HepG2 (cell line): ENCODE results near the gene COA1. TPM values are rescaled to one million over a fixed set of nuclear protein-coding genes. Genes with fewer than 3 reads are reported as not detected.
A peak's percentile ranks its signal among the peaks of the same experiment; 100 is the strongest.

ENCODE experiments used
- ESRRA ChIP-seq: sonication (generic); formaldehyde crosslinking; IDR thresholded peaks from 2 replicates; pipeline ENCODE4 v1.5.1; 2020; ENCODE audit warnings: mild to moderate bottlenecking, low read depth, missing genetic modification reagents
- HHEX ChIP-seq: IDR thresholded peaks from 2 replicates; pipeline ENCODE4 v1.6.1; 2016; ENCODE audit warnings: control low read depth
- NR2C2 ChIP-seq: sonication (generic); formaldehyde crosslinking; IDR thresholded peaks from 2 replicates; pipeline ENCODE4 v1.4.0; 2020; ENCODE audit warnings: missing genetic modification reagents, mild to moderate bottlenecking, moderate library complexity, borderline replicate concordance
- PTBP1 ChIP-seq: fragments of 200-400 bp; formaldehyde crosslinking; IDR thresholded peaks from 2 replicates; pipeline ENCODE4 v1.6.1; 2018; ENCODE audit warnings: low read length, low read depth; ENCODE audit not compliant: poor library complexity, severe bottlenecking
- TEAD3 ChIP-seq: optimal IDR thresholded peaks from 2 replicates; pipeline ENCODE3; 2016; ENCODE audit warnings: borderline replicate concordance
- ZNF10 ChIP-seq: sonication (generic); formaldehyde crosslinking; IDR thresholded peaks from 2 replicates; pipeline ENCODE4 v1.4.0; 2020; ENCODE audit warnings: mild to moderate bottlenecking, low read depth, missing genetic modification reagents, borderline replicate concordance
- ZNF235 ChIP-seq: sonication (generic); formaldehyde crosslinking; IDR thresholded peaks from 2 replicates; pipeline ENCODE4 v1.8.1; 2023; ENCODE audit warnings: mild to moderate bottlenecking, missing genetic modification reagents, borderline replicate concordance
- ZNF30 ChIP-seq: sonication (generic); formaldehyde crosslinking; IDR thresholded peaks from 2 replicates; pipeline ENCODE4 v1.5.0; 2020; ENCODE audit warnings: mild to moderate bottlenecking, missing genetic modification reagents
- ZNF652 ChIP-seq: IDR thresholded peaks from 2 replicates; pipeline ENCODE4 v1.6.1; 2016; ENCODE audit warnings: low read depth, borderline replicate concordance
- polyA plus RNA-seq, 8 experiments: library from polyadenylated mRNA; depleted of rRNA in 3 of 8; stranded (reverse) in 7 of 8; unstranded in 1 of 8; fragments of >200 nt; fragmentation: Illumina TruSeq in 4 of 8; extraction: Trizol in 4 of 8; gene quantifications; 2 replicates each; pipeline versions ENCODE4 v1.2.1 to v1.2.3, GENCODE V29; 2011 to 2016; ENCODE audit warnings: low read depth in 4 of 8, missing spikeins in 1 of 8, mixed read lengths in 1 of 8; ENCODE audit not compliant: insufficient read depth in 1 of 8
- total RNA-seq, 5 experiments: library from RNA; depleted of rRNA; stranded (reverse); fragments of >200 nt; fragmentation: Illumina TruSeq; extraction: Trizol; gene quantifications; 2 replicates each; pipeline ENCODE4 v1.2.3, GENCODE V29; 2016; ENCODE audit warnings: low read depth in 1 of 5
- TF ChIP-seq, protein P1 (sequence below): sonication (generic); formaldehyde crosslinking; IDR thresholded peaks from 2 replicates; pipeline ENCODE4 v1.4.0; 2020; ENCODE audit warnings: missing genetic modification reagents
- TF ChIP-seq, protein P2 (sequence below): sonication (generic); formaldehyde crosslinking; conservative IDR thresholded peaks from 2 replicates; pipeline ENCODE4 v1.8.1; 2023; ENCODE audit warnings: missing genetic modification reagents
- TF ChIP-seq, protein P3 (sequence below): sonication (generic); formaldehyde crosslinking; IDR thresholded peaks from 2 replicates; pipeline ENCODE4 v1.4.0; 2020; ENCODE audit warnings: missing genetic modification reagents
- TF ChIP-seq, protein P4 (sequence below): IDR thresholded peaks from 2 replicates; pipeline ENCODE4 v1.6.1; 2012; ENCODE audit warnings: inconsistent platforms
- TF ChIP-seq, protein P5 (sequence below): sonication (generic); formaldehyde crosslinking; IDR thresholded peaks from 2 replicates; pipeline ENCODE4 v1.5.0; 2020; ENCODE audit warnings: mild to moderate bottlenecking, missing genetic modification reagents
- TF ChIP-seq, protein P6 (sequence below): sonication (generic); formaldehyde crosslinking; IDR thresholded peaks from 2 replicates; pipeline ENCODE4 v1.5.1; 2020; ENCODE audit warnings: mild to moderate bottlenecking, missing genetic modification reagents, borderline replicate concordance
- TF ChIP-seq, protein P7 (sequence below): sonication (generic); formaldehyde crosslinking; IDR thresholded peaks from 2 replicates; pipeline ENCODE4 v1.5.0; 2020; ENCODE audit warnings: mild to moderate bottlenecking, missing genetic modification reagents, borderline replicate concordance

COA1 gene
- total and polyA plus RNA-seq, 2 of the 13 experiments (the other 11 are each of a cell fraction or from before 2014, with no cell fraction given): 33.2 to 65.7 TPM

DNA sequence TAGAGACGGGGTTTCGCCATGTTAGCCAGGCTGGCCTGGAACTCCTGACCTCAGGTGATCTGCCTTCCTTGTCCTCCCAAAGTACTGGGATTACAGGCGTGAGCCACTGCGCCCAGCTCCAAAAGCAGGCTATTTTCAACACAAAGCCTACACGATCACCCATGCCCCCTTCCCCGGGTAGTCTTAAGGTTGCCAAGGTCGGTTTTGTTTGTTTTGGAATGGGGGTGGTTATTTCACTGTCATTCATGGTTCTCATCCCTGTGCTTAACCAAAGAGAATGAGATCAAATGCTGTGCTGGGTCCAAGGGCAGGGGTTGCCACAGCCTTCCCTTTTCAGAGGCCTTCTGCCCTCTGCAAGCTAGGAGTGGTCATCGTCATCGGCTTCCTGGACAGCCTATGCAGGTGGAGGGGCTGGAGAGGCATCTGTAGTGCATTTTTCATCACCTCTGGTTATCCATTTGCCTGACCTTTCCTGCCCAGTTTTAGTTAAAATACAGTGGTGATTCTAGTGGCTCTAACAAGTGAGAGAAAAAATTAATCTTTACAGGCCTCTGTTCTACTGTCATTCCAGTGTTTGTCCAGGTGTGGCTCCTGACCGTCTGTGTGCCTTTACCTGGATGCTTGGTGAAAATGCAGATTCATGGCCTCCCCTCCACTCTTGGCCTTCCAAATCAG lies 40.6 kb upstream of the COA1 start (continued):
- TF ChIP-seq ZNF652 (CRISPR knock-in tag) (peak; percentile 19; the same call in 1 of the 2 replicates), NR2C2 (CRISPR knock-in tag) (peak; percentile 71), ESRRA (peak; percentile 92), HHEX (CRISPR knock-in tag) (peak; percentile 19; the same call in 1 of the 2 replicates), ZNF30 (no peak), ZNF235 (CRISPR knock-in tag) (no peak), PTBP1 (no peak), ZNF10 (no peak), TEAD3 (CRISPR knock-in tag) (peak; percentile 90)
- TF ChIP-seq, protein P1, sequence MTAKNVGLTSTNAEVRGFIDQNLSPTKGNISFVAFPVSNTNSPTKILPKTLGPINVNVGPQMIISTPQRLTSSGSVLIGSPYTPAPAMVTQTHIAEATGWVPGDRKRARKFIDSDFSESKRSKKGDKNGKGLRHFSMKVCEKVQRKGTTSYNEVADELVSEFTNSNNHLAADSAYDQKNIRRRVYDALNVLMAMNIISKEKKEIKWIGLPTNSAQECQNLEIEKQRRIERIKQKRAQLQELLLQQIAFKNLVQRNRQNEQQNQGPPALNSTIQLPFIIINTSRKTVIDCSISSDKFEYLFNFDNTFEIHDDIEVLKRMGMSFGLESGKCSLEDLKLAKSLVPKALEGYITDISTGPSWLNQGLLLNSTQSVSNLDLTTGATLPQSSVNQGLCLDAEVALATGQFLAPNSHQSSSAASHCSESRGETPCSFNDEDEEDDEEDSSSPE: no peak
- TF ChIP-seq, protein P2, sequence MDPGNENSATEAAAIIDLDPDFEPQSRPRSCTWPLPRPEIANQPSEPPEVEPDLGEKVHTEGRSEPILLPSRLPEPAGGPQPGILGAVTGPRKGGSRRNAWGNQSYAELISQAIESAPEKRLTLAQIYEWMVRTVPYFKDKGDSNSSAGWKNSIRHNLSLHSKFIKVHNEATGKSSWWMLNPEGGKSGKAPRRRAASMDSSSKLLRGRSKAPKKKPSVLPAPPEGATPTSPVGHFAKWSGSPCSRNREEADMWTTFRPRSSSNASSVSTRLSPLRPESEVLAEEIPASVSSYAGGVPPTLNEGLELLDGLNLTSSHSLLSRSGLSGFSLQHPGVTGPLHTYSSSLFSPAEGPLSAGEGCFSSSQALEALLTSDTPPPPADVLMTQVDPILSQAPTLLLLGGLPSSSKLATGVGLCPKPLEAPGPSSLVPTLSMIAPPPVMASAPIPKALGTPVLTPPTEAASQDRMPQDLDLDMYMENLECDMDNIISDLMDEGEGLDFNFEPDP (CRISPR knock-in tag): no peak
- TF ChIP-seq, protein P3, sequence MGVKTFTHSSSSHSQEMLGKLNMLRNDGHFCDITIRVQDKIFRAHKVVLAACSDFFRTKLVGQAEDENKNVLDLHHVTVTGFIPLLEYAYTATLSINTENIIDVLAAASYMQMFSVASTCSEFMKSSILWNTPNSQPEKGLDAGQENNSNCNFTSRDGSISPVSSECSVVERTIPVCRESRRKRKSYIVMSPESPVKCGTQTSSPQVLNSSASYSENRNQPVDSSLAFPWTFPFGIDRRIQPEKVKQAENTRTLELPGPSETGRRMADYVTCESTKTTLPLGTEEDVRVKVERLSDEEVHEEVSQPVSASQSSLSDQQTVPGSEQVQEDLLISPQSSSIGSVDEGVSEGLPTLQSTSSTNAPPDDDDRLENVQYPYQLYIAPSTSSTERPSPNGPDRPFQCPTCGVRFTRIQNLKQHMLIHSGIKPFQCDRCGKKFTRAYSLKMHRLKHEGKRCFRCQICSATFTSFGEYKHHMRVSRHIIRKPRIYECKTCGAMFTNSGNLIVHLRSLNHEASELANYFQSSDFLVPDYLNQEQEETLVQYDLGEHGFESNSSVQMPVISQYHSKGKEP: no peak
- TF ChIP-seq, protein P4, sequence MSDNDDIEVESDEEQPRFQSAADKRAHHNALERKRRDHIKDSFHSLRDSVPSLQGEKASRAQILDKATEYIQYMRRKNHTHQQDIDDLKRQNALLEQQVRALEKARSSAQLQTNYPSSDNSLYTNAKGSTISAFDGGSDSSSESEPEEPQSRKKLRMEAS: peak; percentile 62
- TF ChIP-seq, protein P5, sequence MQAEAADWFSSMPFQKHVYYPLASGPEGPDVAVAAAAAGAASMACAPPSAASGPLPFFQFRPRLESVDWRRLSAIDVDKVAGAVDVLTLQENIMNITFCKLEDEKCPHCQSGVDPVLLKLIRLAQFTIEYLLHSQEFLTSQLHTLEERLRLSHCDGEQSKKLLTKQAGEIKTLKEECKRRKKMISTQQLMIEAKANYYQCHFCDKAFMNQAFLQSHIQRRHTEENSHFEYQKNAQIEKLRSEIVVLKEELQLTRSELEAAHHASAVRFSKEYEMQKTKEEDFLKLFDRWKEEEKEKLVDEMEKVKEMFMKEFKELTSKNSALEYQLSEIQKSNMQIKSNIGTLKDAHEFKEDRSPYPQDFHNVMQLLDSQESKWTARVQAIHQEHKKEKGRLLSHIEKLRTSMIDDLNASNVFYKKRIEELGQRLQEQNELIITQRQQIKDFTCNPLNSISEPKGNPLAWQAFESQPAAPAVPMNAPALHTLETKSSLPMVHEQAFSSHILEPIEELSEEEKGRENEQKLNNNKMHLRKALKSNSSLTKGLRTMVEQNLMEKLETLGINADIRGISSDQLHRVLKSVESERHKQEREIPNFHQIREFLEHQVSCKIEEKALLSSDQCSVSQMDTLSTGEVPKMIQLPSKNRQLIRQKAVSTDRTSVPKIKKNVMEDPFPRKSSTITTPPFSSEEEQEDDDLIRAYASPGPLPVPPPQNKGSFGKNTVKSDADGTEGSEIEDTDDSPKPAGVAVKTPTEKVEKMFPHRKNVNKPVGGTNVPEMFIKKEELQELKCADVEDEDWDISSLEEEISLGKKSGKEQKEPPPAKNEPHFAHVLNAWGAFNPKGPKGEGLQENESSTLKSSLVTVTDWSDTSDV (CRISPR knock-in tag): no peak
- TF ChIP-seq, protein P6, sequence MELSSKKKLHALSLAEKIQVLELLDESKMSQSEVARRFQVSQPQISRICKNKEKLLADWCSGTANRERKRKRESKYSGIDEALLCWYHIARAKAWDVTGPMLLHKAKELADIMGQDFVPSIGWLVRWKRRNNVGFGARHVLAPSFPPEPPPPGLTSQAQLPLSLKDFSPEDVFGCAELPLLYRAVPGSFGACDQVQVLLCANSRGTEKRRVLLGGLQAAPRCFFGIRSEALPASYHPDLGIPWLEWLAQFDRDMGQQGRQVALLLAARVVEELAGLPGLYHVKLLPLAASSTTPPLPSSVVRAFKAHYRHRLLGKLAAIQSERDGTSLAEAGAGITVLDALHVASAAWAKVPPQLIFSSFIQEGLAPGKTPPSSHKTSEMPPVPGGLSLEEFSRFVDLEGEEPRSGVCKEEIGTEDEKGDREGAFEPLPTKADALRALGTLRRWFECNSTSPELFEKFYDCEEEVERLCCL: no peak
- TF ChIP-seq, protein P7, sequence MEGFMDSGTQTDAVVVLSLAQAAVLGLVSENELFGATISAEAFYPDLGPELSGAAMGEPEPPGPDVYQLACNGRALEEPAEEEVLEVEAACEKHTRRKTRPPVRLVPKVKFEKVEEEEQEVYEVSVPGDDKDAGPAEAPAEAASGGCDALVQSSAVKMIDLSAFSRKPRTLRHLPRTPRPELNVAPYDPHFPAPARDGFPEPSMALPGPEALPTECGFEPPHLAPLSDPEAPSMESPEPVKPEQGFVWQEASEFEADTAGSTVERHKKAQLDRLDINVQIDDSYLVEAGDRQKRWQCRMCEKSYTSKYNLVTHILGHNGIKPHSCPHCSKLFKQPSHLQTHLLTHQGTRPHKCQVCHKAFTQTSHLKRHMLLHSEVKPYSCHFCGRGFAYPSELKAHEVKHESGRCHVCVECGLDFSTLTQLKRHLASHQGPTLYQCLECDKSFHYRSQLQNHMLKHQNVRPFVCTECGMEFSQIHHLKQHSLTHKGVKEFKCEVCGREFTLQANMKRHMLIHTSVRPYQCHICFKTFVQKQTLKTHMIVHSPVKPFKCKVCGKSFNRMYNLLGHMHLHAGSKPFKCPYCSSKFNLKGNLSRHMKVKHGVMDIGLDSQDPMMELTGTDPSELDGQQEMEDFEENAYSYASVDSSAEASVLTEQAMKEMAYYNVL (CRISPR knock-in tag): peak; percentile 89
